K562 (cell line): ENCODE results near the gene ATP6V1F. TPM values are rescaled to one million over a fixed set of nuclear protein-coding genes. Genes with fewer than 3 reads are reported as not detected.
A peak's percentile ranks its signal among the peaks of the same experiment; 100 is the strongest.

Experiments
- DPF2 ChIP-seq: fragments of 450-650 bp; IDR thresholded peaks from 2 replicates; pipeline ENCODE4 v1.6.1; 2016
- E2F5 ChIP-seq: sonication (generic); formaldehyde crosslinking; IDR thresholded peaks from 2 replicates; pipeline ENCODE4 v1.8.0; 2022; ENCODE audit warnings: mild to moderate bottlenecking, missing genetic modification reagents
- JUND ChIP-seq, 2 experiments: IDR thresholded peaks; 2 replicates in 1 of 2; 3 replicates in 1 of 2; pipeline ENCODE4 v1.6.1; 2011; ENCODE audit warnings: borderline replicate concordance in 2 of 2, low read depth in 2 of 2, low read length in 2 of 2, improper control_type of control experiment in 1 of 2, missing biosample characterization in 1 of 2, missing genetic modification characterization in 1 of 2, missing genetic modification reagents in 1 of 2
- MAFK ChIP-seq: IDR thresholded peaks from 2 replicates; pipeline ENCODE4 v1.6.1; 2011; ENCODE audit warnings: low read length, improper control_type of control experiment
- MEF2A ChIP-seq: IDR thresholded peaks from 2 replicates; pipeline ENCODE4 v1.6.1; 2011; ENCODE audit warnings: low read depth, mild to moderate bottlenecking, low read length, moderate library complexity; ENCODE audit not compliant: control insufficient read depth
- RERE ChIP-seq: sonication (generic); formaldehyde crosslinking; IDR thresholded peaks from 2 replicates; pipeline ENCODE4 v1.8.0; 2023; ENCODE audit warnings: missing genetic modification reagents, mild to moderate bottlenecking, borderline replicate concordance
- polyA plus RNA-seq, 8 experiments: library from polyadenylated mRNA; depleted of rRNA in 4 of 8; stranded (reverse) in 5 of 8; unstranded in 3 of 8; fragments of >200 nt; fragmentation: Nextera tagmentation in 2 of 8; fragmentation: Illumina TruSeq in 1 of 8; extraction: Ambion mirVana in 2 of 8; extraction: Trizol in 1 of 8; gene quantifications; 2 replicates each; pipeline versions ENCODE4 v1.2.1 to v1.2.3, GENCODE V29; 2011 to 2014; ENCODE audit warnings: inconsistent platforms in 1 of 8, missing spikeins in 1 of 8
- total RNA-seq, 7 experiments: library from RNA; depleted of rRNA in 6 of 7; stranded (reverse); fragments of >200 nt in 6 of 7; fragmentation: Illumina TruSeq in 2 of 7; extraction: Trizol in 2 of 7; gene quantifications; 2 replicates each; pipeline versions ENCODE4 v1.2.1 to v1.2.3, GENCODE V29; 2011 to 2021; ENCODE audit warnings: low replicate concordance in 1 of 7
- TF ChIP-seq, protein P1 (sequence below): fragments of 450-650 bp; IDR thresholded peaks from 2 replicates; pipeline ENCODE4 v1.6.1; 2017; ENCODE audit warnings: antibody characterized with exemption, mild to moderate bottlenecking
- TF ChIP-seq, protein P2 (sequence below): fragments of 450-650 bp; IDR thresholded peaks from 2 replicates; pipeline ENCODE4 v1.6.1; 2016; ENCODE audit warnings: missing biosample characterization, missing genetic modification characterization
- TF ChIP-seq, protein P3 (sequence below): fragments of 250-450 bp; sonication (Bioruptor Pico); IDR thresholded peaks from 2 replicates; pipeline ENCODE4 v1.8.0; 2021; ENCODE audit warnings: moderate library complexity, mild to moderate bottlenecking, inconsistent platforms

ATP6V1F gene
- total and polyA plus RNA-seq, 9 of the 15 experiments (the other 6 are each of a cell fraction or from before 2014, with no cell fraction given), result 206 to 1,123 (median 542) TPM

DNA sequence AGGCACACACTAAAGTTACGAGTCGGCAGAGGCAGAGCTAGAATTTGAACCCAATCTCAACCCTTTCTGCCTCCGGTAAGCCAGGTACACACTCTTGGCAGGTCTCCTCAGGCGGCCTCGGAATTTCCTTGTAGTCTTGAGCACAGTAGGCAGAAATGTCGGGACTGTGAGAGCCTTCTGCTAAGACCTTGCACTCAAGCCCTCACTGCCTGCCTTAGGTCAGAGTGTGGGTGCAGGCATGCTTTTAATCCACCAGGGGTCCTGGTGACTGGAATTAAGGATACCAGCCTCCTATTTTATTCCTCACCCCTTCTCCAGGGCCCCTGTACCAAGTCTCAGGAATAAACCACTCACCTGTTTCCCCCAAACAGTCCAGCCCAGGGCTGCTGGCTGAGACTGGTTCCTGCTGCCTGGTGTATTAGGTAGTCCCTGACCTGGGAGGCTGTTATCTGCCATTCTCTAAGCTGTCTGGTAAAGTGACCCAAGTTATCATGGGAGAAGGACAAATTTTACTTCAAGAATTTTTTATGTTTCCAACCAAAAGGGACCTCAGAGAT, 855 bp downstream of the ATP6V1F start (continued):
- TF ChIP-seq, protein P1, sequence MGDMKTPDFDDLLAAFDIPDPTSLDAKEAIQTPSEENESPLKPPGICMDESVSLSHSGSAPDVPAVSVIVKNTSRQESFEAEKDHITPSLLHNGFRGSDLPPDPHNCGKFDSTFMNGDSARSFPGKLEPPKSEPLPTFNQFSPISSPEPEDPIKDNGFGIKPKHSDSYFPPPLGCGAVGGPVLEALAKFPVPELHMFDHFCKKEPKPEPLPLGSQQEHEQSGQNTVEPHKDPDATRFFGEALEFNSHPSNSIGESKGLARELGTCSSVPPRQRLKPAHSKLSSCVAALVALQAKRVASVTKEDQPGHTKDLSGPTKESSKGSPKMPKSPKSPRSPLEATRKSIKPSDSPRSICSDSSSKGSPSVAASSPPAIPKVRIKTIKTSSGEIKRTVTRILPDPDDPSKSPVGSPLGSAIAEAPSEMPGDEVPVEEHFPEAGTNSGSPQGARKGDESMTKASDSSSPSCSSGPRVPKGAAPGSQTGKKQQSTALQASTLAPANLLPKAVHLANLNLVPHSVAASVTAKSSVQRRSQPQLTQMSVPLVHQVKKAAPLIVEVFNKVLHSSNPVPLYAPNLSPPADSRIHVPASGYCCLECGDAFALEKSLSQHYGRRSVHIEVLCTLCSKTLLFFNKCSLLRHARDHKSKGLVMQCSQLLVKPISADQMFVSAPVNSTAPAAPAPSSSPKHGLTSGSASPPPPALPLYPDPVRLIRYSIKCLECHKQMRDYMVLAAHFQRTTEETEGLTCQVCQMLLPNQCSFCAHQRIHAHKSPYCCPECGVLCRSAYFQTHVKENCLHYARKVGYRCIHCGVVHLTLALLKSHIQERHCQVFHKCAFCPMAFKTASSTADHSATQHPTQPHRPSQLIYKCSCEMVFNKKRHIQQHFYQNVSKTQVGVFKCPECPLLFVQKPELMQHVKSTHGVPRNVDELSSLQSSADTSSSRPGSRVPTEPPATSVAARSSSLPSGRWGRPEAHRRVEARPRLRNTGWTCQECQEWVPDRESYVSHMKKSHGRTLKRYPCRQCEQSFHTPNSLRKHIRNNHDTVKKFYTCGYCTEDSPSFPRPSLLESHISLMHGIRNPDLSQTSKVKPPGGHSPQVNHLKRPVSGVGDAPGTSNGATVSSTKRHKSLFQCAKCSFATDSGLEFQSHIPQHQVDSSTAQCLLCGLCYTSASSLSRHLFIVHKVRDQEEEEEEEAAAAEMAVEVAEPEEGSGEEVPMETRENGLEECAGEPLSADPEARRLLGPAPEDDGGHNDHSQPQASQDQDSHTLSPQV, result peak; percentile 66
- TF ChIP-seq JUND (IDR thresholded peaks at IDR 0.05; ENCODE audit: borderline replicate concordance, low read depth, low read length) (no peak), JUND (tag; IDR thresholded peaks at IDR 0.05; ENCODE audit: borderline replicate concordance, low read depth, low read length) (no peak), RERE (CRISPR knock-in tag) (no peak), E2F5 (no peak), MEF2A (0 out of 2 replicates have a peak, but pooled peaks have one; percentile 5), DPF2 (no peak; the same call in 1 of the 2 replicates), MAFK (no peak)
- TF ChIP-seq, protein P2, sequence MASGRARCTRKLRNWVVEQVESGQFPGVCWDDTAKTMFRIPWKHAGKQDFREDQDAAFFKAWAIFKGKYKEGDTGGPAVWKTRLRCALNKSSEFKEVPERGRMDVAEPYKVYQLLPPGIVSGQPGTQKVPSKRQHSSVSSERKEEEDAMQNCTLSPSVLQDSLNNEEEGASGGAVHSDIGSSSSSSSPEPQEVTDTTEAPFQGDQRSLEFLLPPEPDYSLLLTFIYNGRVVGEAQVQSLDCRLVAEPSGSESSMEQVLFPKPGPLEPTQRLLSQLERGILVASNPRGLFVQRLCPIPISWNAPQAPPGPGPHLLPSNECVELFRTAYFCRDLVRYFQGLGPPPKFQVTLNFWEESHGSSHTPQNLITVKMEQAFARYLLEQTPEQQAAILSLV, result no peak
- TF ChIP-seq, protein P3, sequence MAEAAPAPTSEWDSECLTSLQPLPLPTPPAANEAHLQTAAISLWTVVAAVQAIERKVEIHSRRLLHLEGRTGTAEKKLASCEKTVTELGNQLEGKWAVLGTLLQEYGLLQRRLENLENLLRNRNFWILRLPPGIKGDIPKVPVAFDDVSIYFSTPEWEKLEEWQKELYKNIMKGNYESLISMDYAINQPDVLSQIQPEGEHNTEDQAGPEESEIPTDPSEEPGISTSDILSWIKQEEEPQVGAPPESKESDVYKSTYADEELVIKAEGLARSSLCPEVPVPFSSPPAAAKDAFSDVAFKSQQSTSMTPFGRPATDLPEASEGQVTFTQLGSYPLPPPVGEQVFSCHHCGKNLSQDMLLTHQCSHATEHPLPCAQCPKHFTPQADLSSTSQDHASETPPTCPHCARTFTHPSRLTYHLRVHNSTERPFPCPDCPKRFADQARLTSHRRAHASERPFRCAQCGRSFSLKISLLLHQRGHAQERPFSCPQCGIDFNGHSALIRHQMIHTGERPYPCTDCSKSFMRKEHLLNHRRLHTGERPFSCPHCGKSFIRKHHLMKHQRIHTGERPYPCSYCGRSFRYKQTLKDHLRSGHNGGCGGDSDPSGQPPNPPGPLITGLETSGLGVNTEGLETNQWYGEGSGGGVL (CRISPR knock-in tag), result no peak
